ENCODE results near the gene PTPRM. TPM values are rescaled to one million over a fixed set of nuclear protein-coding genes. Genes with fewer than 3 reads are reported as not detected.

The PTPRM gene
- total and polyA plus RNA-seq, 2 of the 8 experiments (the other 6 are each of a cell fraction or from before 2014, with no cell fraction given): 4.1 to 7.0 TPM

GRCh38 chr18:8133888-8134287 is 566.8 kb downstream of the PTPRM start (continued):
- TF ChIP-seq TAF7 (optimal IDR thresholded peaks at IDR 0.05; ENCODE audit: borderline replicate concordance, low read depth, low read length) (no peak), BCL11A (IDR thresholded peaks at IDR 0.05; ENCODE audit: low read depth in 2 of 2, low read length in 2 of 2) (no peak), RNF2 (IDR thresholded peaks at IDR 0.05; ENCODE audit: borderline replicate concordance, low read depth, low read length, missing control alignments, poor library complexity, severe bottlenecking) (no peak), CBX8 (IDR thresholded peaks at IDR 0.05; ENCODE audit: borderline replicate concordance, low read depth, low read length) (no peak), POLR2AphosphoS5 (IDR thresholded peaks at IDR 0.05; ENCODE audit: low read depth, low read length) (no peak)
